Muscle of arm (tissue), 12 donors: ENCODE measurements around the gene TPX2. TPM values are rescaled to one million over a fixed set of nuclear protein-coding genes. Genes with fewer than 3 reads are reported as not detected.

ENCODE experiments used
- DNase-seq: peaks from one replicate; pipeline ENCODE4 v3.0.0-alpha.2; 2013
- polyA plus RNA-seq, 12 donors: library from polyadenylated mRNA; unstranded; fragments of 120-200 nt; gene quantifications; one replicate each; pipeline ENCODE4 v1.2.1, GENCODE V29; 2013; ENCODE audit not compliant: insufficient read length in 12 of 12

The TPX2 gene
- polyA plus RNA-seq, 12 donors = 18.5 to 42.7 (median 29.6) TPM; not detected in 1

- DNase-seq = no peak
Observed at GRCh38 chr20:31831211-31831610, 92.1 kb downstream of the TPX2 start.

GRCh38 chr20:31831771-31832306 lies 92.7 kb downstream of the TPX2 start:
- no peak for DNase-seq

GRCh38 chr20:31833130-31833930 lies 94.2 kb downstream of the TPX2 start:
- DNase-seq = no peak

GRCh38 chr20:31833931-31834521 lies 94.9 kb downstream of the TPX2 start:
- no peak for DNase-seq

GRCh38 chr20:31835554-31835953 lies 96.5 kb downstream of the TPX2 start:
- DNase-seq = no peak

GRCh38 chr20:31835977-31836852 lies 97.1 kb downstream of the TPX2 start:
- DNase-seq = no peak

- DNase-seq = no peak
Observed at GRCh38 chr20:31836853-31837608, 97.9 kb downstream of the TPX2 start.

GRCh38 chr20:31837896-31838397 lies 98.9 kb downstream of the TPX2 start:
- DNase-seq = no peak

- DNase-seq = no peak
Observed at GRCh38 chr20:31838646-31839292, 99.7 kb downstream of the TPX2 start.

GRCh38 chr20:31839782-31840487 lies 100.8 kb downstream of the TPX2 start:
- DNase-seq = no peak

GRCh38 chr20:31840906-31841816 lies 102.1 kb downstream of the TPX2 start:
- no peak for DNase-seq

GRCh38 chr20:31841928-31842327 lies 102.8 kb downstream of the TPX2 start:
- no peak for DNase-seq

GRCh38 chr20:31842471-31843157 lies 103.5 kb downstream of the TPX2 start:
- DNase-seq = no peak

- no peak for DNase-seq
Observed at GRCh38 chr20:31843288-31843687, 104.2 kb downstream of the TPX2 start.

GRCh38 chr20:31843881-31844280 lies 104.8 kb downstream of the TPX2 start:
- no peak for DNase-seq

GRCh38 chr20:31844737-31845299 lies 105.7 kb downstream of the TPX2 start:
- no peak for DNase-seq

GRCh38 chr20:31845300-31845863 lies 106.3 kb downstream of the TPX2 start, which contains the start of gene FOXS1:
Gene FOXS1 (minus strand): TSS chr20:31845604. CDS start chr20:31845542, 62 bp downstream.
- DNase-seq = no peak

- DNase-seq = no peak
Observed at GRCh38 chr20:31846793-31847138, 107.7 kb downstream of the TPX2 start.
